GM21423 (cell line): ENCODE data around the gene TNS3.

Experiments
- ATAC-seq: cut with Tn5 transposase; IDR thresholded peaks from one replicate; pipeline ENCODE4 v1.9.1; 2021; ENCODE audit warnings: mild to moderate bottlenecking, moderate library complexity; ENCODE audit not compliant: unreplicated experiment

The TNS3 gene

GRCh38 chr7:47565640-47566250, 16.2 kb downstream of the TNS3 start:
- no peak for ATAC-seq

- ATAC-seq = no peak
Measured at GRCh38 chr7:47563521-47563920, 18.4 kb downstream of the TNS3 start.

GRCh38 chr7:47561715-47562446, 20.0 kb downstream of the TNS3 start:
- ATAC-seq = no peak

- no peak for ATAC-seq
Measured at GRCh38 chr7:47559306-47560220, 22.3 kb downstream of the TNS3 start.

GRCh38 chr7:47557694-47558670, 23.9 kb downstream of the TNS3 start:
- ATAC-seq = no peak

GRCh38 chr7:47557317-47557693, 24.6 kb downstream of the TNS3 start:
- no peak for ATAC-seq

GRCh38 chr7:47556511-47557180, 25.3 kb downstream of the TNS3 start:
- no peak for ATAC-seq

GRCh38 chr7:47553309-47553708, 28.6 kb downstream of the TNS3 start:
- ATAC-seq = no peak

GRCh38 chr7:47552621-47553020, 29.3 kb downstream of the TNS3 start:
- ATAC-seq = peak; percentile 99

- ATAC-seq = no peak
Measured at GRCh38 chr7:47551668-47552440, 30.1 kb downstream of the TNS3 start.

- no peak for ATAC-seq
Measured at GRCh38 chr7:47550788-47551470, 31.0 kb downstream of the TNS3 start.

GRCh38 chr7:47549916-47550315, 32.0 kb downstream of the TNS3 start:
- ATAC-seq = no peak

- ATAC-seq = no peak
Measured at GRCh38 chr7:47549397-47549796, 32.5 kb downstream of the TNS3 start.

- no peak for ATAC-seq
Measured at GRCh38 chr7:47548546-47548945, 33.4 kb downstream of the TNS3 start.

- no peak for ATAC-seq
Measured at GRCh38 chr7:47546733-47547494, 35.0 kb downstream of the TNS3 start.

GRCh38 chr7:47546171-47546570, 35.7 kb downstream of the TNS3 start:
- ATAC-seq = no peak

- no peak for ATAC-seq
Measured at GRCh38 chr7:47544416-47544815, 37.5 kb downstream of the TNS3 start.

GRCh38 chr7:47543714-47544113, 38.2 kb downstream of the TNS3 start:
- no peak for ATAC-seq
